SU-DHL-6 (cell line): ENCODE measurements around the gene JUNB.

ENCODE experiments used
- H2AFZ ChIP-seq: fragments of 200-600 bp; sonication (generic); 2 replicates; pipeline ENCODE4 v1.6.1; 2014; ENCODE audit warnings: low read depth, mild to moderate bottlenecking, moderate library complexity, mixed read lengths, antibody characterized with exemption, low read length; ENCODE audit not compliant: severe bottlenecking
- H3F3A ChIP-seq: fragments of 200-600 bp; shearing (Covaris generic); 2 replicates; pipeline ENCODE4 v1.6.0; 2016; ENCODE audit warnings: antibody characterized with exemption, mild to moderate bottlenecking; ENCODE audit not compliant: insufficient read depth
- H3K27ac ChIP-seq: fragments of 200-600 bp; sonication (generic); 2 replicates; pipeline ENCODE4 v1.5.1; 2016; ENCODE audit warnings: low read depth, mild to moderate bottlenecking, low read length, moderate library complexity, mixed read lengths
- H3K27me3 ChIP-seq: fragments of 200-600 bp; sonication (generic), shearing (Covaris generic); 2 replicates; pipeline ENCODE4 v1.6.0; 2014; ENCODE audit warnings: mild to moderate bottlenecking, low read length
- H3K36me3 ChIP-seq: fragments of 200-600 bp; sonication (generic); 2 replicates; pipeline ENCODE4 v1.6.1; 2014; ENCODE audit warnings: mild to moderate bottlenecking, low read length, mixed read lengths
- H3K4me2 ChIP-seq: fragments of 300-600, 200-600 bp; shearing (Covaris generic), sonication (generic); 2 replicates; pipeline ENCODE4 v1.6.0; 2014; ENCODE audit warnings: low read length, low read depth, mild to moderate bottlenecking; ENCODE audit not compliant: poor library complexity, severe bottlenecking
- H3K4me3 ChIP-seq: fragments of 200-600 bp; sonication (generic); 2 replicates; pipeline ENCODE4 v1.5.1; 2014; ENCODE audit warnings: antibody characterized with exemption, low read length, mild to moderate bottlenecking, mixed read lengths; ENCODE audit not compliant: insufficient read depth, poor library complexity, severe bottlenecking
- H3K79me2 ChIP-seq: fragments of 200-600 bp; sonication (generic); 2 replicates; pipeline ENCODE4 v1.6.1; 2014; ENCODE audit warnings: mild to moderate bottlenecking, low read length, moderate library complexity; ENCODE audit not compliant: insufficient read depth
- H3K9ac ChIP-seq: fragments of 200-600 bp; sonication (generic); 2 replicates; pipeline ENCODE4 v1.7.0; 2014; ENCODE audit warnings: mild to moderate bottlenecking, low read length
- H3K9me2 ChIP-seq: fragments of 200-600 bp; sonication (generic); replicated peaks from 2 replicates; pipeline ENCODE4 v1.6.1; 2014; ENCODE audit warnings: low read length; ENCODE audit not compliant: insufficient read depth
- H3K9me3 ChIP-seq: fragments of 200-600 bp; sonication (generic); 2 replicates; pipeline ENCODE4 v1.6.1; 2014; ENCODE audit warnings: low read length, mixed read lengths; ENCODE audit not compliant: insufficient read depth
- H4K20me1 ChIP-seq: fragments of 200-600 bp; sonication (generic); 2 replicates; pipeline ENCODE4 v1.6.1; 2014; ENCODE audit warnings: low read depth, mild to moderate bottlenecking, antibody characterized with exemption, low read length, moderate library complexity, mixed read lengths
- EZH2phosphoT487 ChIP-seq: fragments of 200-600 bp; sonication (generic), shearing (Covaris generic); conservative IDR thresholded peaks from 2 replicates; pipeline ENCODE4 v1.6.1; 2018; ENCODE audit warnings: mild to moderate bottlenecking, antibody characterized with exemption, low read length, moderate library complexity, mixed read lengths
- TF ChIP-seq, protein P1 (sequence below): fragments of 200-600 bp; sonication (generic); IDR thresholded peaks from one replicate; pipeline ENCODE4 v1.5.1; 2017; ENCODE audit warnings: antibody characterized with exemption, mild to moderate bottlenecking, low read length, moderate library complexity; ENCODE audit not compliant: insufficient read depth, poor library complexity, severe bottlenecking

JUNB gene

GRCh38 chr19:12793290-12794195 lies 2.3 kb downstream of the JUNB start:
- H4K20me1 ChIP-seq: no peaks in the 10 kb centered on the region
- peak overlapping the region; percentile 70 for H3K27ac ChIP-seq
- H3K9me2 ChIP-seq: no peaks in the 10 kb centered on the region
- no peaks in the 10 kb centered on the region for H3K36me3 ChIP-seq
- H2AFZ ChIP-seq: peak overlapping the region; percentile 65
- H3K4me3 ChIP-seq: peak overlapping the region; percentile 60
- no peak for TF ChIP-seq EZH2phosphoT487
- TF ChIP-seq, protein P1, sequence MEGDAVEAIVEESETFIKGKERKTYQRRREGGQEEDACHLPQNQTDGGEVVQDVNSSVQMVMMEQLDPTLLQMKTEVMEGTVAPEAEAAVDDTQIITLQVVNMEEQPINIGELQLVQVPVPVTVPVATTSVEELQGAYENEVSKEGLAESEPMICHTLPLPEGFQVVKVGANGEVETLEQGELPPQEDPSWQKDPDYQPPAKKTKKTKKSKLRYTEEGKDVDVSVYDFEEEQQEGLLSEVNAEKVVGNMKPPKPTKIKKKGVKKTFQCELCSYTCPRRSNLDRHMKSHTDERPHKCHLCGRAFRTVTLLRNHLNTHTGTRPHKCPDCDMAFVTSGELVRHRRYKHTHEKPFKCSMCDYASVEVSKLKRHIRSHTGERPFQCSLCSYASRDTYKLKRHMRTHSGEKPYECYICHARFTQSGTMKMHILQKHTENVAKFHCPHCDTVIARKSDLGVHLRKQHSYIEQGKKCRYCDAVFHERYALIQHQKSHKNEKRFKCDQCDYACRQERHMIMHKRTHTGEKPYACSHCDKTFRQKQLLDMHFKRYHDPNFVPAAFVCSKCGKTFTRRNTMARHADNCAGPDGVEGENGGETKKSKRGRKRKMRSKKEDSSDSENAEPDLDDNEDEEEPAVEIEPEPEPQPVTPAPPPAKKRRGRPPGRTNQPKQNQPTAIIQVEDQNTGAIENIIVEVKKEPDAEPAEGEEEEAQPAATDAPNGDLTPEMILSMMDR: no peak
- no peaks in the 10 kb centered on the region for H3K79me2 ChIP-seq
- peak overlapping the region; percentile 94 for H3K4me2 ChIP-seq
- H3K9me3 ChIP-seq: no peaks in the 10 kb centered on the region
- peak overlapping the region; percentile 77 for H3K9ac ChIP-seq
- H3K27me3 ChIP-seq: no peaks in the 10 kb centered on the region
- peaks cover 30% of the 10 kb centered on the region for H3F3A ChIP-seq

GRCh38 chr19:12794196-12794941 lies 3.1 kb downstream of the JUNB start:
- Histone ChIP-seq H3K9me3 (no peaks in the 10 kb centered on the region), H3K4me2 (peak overlapping the region; percentile 94), H2AFZ (peak overlapping the region; percentile 65), H4K20me1 (no peaks in the 10 kb centered on the region), H3F3A (peaks cover 25% of the 10 kb centered on the region), H3K27me3 (no peaks in the 10 kb centered on the region), H3K9me2 (no peaks in the 10 kb centered on the region), H3K27ac (peak overlapping the region; percentile 56), H3K4me3 (peak overlapping the region; percentile 60), H3K9ac (peak overlapping the region; percentile 77), H3K36me3 (no peaks in the 10 kb centered on the region), H3K79me2 (no peaks in the 10 kb centered on the region)
- TF ChIP-seq, protein P1: no peak
- no peak for TF ChIP-seq EZH2phosphoT487

- no peak overlapping the region for H3K4me3 ChIP-seq
- no peaks in the 10 kb centered on the region for H3K9me2 ChIP-seq
- H3K36me3 ChIP-seq: no peaks in the 10 kb centered on the region
- H3K79me2 ChIP-seq: no peaks in the 10 kb centered on the region
- TF ChIP-seq, protein P1: no peak
- TF ChIP-seq EZH2phosphoT487: no peak
- H3K9me3 ChIP-seq: no peaks in the 10 kb centered on the region
- H3K27ac ChIP-seq: no peak overlapping the region
- no peak overlapping the region for H2AFZ ChIP-seq
- no peaks in the 10 kb centered on the region for H4K20me1 ChIP-seq
- H3K9ac ChIP-seq: no peak overlapping the region
- peaks cover 25% of the 10 kb centered on the region for H3F3A ChIP-seq
- no peak overlapping the region for H3K4me2 ChIP-seq
- H3K27me3 ChIP-seq: no peaks in the 10 kb centered on the region
These were observed 3.7 kb downstream of the JUNB start for GRCh38 chr19:12794971-12795381.
